Fibroblast of skin of scalp (primary cell): ENCODE results near the gene MFSD6.
"Not testable (repeated sequence)": the region's sequence is repeated elsewhere in the genome, so short reads cannot be mapped to it uniquely, and the experiment has no call there.

Source experiments
- DNase-seq: peaks from one replicate; pipeline ENCODE4 v3.0.0-alpha.2; 2013

MFSD6 gene

DNA sequence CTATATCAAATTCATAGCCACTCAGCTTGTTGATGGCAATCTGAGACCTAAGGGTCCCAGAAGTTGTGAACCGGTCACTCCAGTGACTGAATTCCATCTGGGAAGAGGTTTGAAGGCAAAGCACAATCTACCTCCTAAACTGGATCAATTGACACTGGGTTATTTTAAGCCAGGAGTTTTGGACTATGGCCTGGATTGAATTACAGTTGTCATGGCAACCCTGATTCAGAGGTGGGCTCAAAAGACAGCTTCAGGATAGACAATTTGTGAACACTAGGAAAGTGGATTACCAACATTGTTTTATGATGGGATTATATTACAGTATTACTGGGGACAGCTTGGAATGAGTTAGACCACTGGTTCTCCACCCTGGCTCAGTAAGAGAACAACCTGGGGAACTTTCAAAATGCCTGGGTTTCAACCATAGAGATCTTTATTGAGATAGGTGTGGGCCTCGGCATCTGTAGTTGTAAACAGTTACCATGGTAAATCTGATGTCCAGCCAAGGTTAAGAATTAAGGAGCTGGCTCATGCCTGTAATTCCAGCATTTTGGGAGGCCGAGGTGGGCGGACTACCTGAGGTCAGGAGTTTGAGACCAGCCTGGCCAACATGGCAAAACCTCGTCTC, 58.8 kb downstream of the MFSD6 start:
- DNase-seq: no peak

DNA sequence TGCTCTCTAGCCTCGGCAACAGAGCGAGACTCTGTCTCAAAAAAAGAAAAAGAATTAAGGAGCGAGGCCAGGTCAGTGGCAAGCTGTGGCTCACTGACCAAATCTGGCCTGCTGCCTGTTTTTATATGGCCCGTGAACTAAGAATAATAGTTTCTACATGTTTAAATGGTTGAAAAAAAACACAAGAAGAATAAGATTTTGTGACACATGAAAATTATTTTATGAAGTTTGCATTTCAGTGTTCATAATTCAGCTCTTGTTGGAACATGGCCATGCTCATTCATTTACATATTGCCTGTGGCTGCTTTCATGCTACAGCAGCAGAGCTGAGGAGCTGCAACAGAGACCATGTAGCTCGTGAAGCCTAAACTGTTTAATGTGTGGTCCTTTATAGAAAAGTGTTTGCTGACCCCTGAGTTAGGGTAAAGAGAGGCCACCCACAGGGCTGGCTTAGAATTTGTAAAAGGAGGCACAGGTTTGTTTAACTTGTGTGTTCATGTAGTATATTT, 59.5 kb downstream of the MFSD6 start:
- DNase-seq: peak; percentile 50

DNA sequence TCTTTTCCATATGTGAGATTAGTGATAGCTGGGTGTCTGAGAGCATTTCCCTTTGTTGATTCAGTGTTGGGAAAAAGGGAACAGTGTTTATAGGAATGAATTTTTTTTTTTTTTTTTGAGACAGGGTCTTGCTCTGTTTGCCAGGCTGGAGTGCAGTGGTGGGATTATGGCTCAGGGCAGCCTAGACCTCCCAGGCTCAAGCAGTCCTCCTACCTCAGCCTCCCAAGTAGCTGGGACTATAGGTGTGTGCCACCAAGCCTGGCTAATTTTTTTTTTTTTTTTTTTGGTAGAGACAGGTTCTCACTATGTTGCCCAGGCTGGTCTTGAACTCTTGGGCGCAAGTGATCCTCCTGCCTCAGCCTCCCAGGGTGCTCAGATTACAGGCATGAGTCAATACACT, 60.2 kb downstream of the MFSD6 start:
- not testable (repeated sequence) for DNase-seq

DNA sequence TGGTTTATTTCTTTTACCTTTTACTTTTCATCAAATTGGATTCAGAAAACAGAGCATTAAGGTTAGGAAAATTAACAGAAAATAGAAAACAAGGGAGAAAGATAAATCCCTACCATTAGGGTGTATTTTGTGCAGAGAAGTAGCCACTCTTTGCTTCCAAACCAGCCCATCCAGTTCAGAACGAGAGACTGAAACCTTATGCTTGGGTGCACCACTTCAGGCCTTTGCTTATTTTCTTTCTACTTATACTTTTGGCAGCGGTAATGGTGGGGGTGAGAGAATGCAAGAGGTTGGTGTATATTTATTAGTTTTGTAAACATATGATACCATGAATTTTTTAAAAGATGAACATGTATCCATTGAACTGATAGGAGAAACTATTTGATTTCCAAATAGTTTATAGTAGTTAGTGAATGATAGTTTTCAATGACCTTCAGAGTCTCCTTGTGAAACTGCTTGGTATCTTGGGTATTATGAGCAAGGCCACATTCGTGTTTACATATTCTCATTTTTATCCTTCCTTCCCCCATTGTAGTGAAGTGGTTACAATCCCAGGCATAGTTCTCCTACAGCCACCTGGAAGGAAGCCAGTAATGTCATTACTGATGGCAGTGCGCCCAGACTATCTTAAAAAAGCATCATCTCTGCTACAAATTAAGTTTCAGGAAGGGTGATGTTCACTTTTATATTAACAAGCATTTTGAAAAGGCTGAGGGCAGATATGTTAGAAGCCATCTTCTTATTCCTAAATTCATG, 60.8 kb downstream of the MFSD6 start:
- peak; percentile 97 for DNase-seq

DNA sequence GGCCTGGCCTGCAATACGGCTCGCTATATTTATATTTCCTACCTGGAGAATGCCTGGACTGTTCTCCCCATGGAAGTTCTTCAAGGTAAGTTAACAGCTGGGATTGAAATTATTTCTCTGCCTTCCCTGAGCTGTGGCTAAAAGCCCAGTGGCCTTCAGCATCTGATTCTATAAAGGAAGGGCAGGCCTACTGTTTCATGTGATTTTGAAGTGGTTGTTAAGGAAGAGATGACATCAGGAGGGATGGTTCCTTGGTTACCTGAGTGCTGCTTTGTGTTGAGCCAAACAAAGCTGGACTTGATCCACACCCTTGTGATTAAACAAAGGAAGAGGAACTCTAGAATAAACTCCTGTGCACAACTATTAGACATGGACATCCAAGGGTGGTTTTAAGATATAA, 61.6 kb downstream of the MFSD6 start:
- DNase-seq: peak; percentile 22

DNA sequence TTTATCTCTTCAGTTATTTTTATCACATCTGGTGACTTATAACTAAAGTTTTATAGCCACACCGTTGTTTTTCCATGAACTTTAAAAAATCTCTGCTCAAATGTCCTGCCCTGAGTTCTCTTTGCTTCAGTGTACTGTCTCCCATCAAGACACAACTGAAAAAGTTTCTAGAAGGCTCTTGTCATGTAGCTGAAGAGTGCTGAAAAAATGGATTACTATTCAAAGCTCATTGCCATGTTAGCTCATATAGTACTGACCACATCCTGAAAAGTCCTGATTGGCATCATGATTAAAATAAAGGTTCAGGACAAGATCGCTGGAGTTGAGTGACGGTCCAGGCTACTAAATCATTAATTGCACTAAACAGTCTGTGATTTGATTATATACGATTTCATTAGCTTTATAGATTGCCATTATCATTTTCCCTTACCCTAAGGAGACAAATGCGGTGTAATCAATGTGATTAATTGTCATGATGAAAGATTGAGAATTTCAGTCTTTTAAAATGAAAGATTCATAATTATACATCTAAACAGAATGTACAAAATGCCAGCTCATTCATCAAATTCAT, 62.2 kb downstream of the MFSD6 start:
- DNase-seq: no peak

DNA sequence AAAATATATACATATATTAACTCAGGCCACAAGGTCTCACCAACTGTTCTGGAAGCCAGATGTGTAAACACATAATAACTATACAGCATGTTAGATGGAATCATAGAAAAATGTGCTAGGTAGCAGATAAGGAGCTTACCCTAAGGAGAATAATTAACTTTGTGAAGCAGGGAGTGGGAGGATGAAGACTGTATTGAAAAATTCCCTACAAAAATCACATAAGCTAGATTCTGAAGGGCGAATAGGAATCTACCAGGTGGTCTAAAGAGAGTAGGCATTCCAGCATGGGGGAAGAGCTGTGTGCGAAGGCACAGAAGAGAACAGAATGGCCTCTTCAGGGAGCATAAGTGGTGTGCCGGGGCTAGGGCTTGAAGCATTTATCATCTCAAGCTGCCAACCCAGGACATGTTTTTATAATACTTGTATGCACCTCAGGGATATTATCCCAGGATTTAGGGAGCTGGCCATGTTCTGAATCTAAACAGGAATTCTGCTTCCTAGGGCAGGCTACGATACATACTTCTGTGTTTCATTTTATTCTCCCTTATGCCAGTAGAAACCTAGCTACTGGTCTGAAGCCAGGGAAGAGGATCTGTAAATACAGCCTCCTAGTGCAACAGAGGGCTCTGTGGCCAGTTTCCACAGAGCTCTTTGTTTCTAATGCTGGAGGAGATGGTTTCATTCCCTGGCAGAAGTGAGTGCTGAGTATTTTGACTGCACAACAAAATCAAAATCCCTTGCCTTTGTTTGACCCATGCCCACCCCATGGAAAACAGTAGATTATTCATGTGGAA, 69.7 kb downstream of the MFSD6 start:
- no peak for DNase-seq

DNA sequence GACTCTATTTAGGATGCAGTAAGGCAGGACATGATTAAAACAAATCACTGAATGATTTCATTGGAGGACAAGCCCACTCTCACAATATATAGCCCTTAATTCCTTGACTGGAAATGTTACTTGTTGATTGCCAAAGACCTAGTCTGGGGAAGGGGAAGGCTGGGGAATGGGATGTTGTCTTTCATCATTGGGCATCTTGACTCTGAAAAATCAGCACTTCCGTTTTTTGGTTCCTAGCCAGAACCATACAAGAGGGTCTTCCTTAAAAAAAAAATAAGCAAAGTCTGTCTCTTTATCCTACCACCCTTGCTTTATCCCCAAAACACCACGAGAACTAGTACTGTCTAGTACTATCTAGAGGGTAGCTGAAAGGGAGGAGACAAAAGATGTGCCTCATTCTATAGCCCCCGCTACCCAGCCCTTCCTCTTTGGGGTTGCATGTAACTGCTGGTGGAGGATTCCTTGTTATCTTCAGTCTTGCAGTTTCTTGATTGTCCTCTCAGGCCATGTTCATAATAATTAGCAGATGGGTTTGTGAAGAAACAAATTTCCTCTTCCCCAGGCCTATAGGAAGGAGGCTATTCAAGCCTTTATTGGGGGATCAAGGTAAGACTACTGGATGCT, 70.5 kb downstream of the MFSD6 start:
- no peak for DNase-seq

DNA sequence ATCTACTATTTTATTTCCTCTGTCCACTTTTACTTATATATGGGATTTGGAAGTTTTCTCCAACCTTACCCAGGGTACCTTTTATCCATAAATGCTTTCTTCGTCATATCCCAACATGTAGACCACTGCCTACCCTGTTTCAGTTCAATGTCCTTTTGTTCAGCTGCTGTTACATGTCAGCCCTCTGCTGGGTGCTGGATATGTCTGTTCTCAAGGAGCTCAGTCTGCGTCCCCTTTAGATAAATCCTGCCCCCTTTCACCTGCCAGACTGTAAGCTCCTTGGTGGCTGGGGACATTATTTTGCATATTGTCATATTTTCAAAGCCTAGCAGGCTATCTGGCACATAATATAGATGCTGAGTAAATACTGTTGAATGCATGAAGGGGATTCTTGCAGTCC, 73.2 kb downstream of the MFSD6 start:
- no peak for DNase-seq

DNA sequence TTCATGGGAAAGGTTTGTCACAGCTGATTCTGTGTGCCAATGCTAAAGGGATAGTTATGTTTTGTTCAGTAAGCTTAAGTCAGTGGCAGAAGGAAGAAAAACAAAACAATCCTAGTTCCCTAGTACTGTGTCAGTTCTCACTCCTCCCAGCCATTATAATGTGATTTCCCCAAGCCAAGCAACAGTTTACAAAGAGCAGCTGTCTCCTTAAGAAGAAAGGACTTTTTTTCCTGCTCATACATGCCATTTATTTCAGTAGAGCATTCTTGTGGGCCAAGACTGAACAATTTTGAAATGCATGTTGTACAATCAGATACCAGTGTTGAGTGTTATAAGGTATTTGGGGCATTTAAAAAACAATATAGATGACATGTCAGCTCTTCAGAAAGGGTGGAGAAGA, 74.3 kb downstream of the MFSD6 start:
- peak; percentile 26 for DNase-seq

DNA sequence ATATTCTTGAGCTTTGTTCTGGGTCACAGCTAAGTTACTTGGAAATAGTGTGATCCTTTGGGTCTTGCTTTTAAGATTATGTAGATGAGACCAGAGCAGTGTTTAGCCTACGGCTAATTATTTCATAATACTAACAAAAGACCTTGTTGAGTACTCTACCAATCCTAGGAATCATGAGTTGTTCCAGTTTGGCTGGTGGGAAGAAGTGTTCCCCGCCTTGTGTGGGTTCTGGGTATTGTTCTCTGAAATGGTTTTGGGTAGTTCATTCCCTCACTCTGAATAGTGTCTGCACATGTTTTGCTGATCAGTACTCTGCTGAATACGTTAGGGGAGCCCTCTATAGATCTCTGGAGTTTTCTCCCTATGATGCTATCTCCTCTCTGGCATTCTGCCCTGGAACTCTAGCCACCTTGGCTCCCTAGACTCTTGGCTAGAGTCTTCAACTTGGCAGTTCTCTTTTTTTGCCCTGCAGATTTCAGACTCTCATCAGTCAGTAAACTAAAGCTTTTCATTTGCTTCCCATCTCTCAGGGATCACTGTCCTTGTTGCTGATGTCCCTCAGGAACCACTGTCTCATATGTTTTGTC, 78.0 kb downstream of the MFSD6 start:
- no peak for DNase-seq

DNA sequence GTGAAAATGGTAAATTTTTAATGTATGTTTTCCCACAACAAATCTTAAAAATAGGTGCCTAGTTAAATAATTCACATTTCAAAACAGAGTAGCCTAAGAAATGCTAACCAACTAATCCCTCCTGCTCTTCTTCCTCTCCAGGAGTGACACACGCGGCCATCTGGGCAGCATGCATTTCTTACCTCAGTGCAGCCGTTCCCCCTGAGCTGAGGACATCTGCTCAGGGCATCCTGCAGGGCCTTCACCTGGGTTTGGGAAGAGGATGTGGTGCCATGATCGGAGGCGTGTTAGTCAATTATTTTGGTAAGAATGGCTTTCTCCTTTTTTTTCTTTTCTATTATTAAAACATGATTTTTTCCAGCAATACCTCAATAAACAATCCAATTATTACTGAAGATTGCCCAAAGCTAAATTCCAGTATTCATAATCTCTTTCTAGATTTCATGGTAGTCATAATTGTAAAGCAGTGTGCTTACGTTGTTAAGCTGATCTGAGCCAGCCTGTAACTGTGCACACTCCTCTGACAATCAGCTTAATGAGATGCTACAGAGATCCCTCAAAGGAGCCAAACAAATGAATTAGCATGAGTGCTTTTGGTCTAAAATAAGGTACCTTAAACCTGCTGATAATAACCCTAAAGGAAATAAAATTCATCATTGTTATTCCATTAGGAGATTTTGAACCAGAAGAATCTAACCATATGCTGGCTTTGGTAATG, 80.5 kb downstream of the MFSD6 start:
- DNase-seq: no peak

DNA sequence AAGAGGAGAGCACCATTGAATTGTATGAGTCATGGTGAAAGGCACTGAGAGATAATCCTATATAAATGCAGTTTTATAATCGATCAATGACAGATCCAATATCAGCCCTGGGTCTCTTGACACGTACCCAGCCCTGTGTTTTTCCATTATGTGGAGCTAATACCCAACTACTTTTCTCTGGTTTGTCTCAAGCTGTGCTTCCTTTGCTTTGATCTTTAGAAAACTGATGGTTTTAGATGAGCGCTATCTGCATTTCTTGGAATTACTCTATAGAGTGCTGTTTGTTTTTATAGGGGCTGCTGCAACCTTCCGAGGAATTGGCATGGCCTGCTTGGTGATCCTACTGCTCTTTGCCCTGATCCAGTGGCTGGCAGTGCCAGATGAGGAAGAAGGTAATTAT, 81.3 kb downstream of the MFSD6 start:
- DNase-seq: no peak

DNA sequence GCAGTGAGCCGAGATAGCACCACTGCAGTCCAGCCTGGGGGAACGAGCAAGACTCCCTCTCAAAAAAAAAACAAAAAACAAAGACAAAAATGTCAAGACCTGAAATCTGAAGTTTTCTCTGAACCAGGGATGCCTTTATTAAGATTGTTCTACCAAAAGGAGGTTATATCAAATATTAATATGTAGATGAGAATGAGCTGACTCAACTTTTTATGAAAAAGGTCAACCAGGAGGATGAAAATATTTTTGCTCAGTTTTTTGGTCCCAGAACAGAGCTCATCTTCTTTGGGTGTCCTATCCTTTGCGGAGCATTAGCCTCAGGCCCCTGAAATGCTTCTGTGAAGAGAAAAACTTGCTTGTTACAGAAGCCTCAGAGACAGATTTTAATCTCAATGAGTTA, 82.3 kb downstream of the MFSD6 start:
- DNase-seq: no peak

DNA sequence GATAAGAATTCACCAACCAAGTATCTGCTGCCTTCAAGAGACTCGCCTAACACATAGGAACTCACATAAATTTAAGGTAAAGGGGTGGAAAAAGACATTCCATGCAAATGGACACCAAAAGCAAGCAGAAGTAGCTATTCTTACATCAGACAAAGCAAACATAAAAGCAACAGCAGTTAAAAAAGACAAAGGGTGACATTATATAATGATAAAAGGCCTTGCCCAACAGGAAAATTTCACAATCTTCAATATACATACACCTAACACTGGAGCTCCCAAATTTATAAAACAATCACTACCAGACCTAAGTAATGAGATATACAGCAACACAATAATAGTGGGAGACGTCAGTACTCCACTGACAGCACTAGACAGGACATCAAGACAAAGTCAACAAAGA, 84.9 kb downstream of the MFSD6 start:
- DNase-seq: no peak

DNA sequence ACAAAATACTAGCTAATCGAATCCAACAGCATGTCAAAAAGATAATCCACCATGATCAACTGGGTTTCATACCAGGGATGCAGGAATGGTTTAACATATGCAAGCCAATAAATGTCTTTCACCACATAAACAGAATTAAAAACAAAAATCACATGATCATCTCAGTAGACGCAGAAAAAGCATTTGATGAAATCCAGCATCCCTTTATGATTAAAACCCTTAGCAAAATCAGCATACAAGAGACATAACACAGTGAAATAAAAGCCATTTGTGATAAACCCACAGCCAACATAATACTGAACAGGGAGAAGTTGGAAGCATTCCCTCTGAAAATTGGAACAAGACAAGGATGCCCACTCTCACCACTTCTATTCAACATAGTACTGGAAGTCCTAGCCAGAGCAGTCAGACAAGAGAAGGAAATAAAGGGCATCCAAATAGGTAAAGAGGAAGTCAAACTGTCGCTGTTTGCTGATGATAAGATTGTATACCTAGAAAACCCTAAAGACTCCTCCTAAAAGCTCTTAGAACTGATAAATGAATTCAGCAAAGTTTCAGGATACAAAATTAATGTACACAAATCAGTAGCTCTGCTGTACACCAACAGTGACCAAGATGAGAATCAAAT, 86.6 kb downstream of the MFSD6 start:
- not testable (repeated sequence) for DNase-seq

DNA sequence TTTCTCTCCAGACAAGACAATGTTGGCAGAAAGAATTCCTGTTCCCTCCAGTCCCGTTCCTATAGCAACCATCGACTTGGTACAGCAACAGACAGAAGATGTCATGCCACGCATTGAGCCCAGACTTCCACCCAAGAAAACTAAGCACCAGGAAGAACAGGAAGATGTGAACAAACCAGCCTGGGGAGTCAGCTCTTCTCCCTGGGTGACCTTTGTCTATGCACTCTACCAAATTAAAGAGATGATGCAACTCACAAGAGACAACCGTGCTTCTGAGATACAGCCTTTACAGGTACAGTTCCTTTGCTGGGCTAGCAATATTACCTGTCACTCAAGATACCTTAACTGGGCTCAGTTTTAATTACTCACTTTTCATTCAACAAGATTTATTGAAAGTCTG, 89.3 kb downstream of the MFSD6 start:
- DNase-seq: peak; percentile 30

DNA sequence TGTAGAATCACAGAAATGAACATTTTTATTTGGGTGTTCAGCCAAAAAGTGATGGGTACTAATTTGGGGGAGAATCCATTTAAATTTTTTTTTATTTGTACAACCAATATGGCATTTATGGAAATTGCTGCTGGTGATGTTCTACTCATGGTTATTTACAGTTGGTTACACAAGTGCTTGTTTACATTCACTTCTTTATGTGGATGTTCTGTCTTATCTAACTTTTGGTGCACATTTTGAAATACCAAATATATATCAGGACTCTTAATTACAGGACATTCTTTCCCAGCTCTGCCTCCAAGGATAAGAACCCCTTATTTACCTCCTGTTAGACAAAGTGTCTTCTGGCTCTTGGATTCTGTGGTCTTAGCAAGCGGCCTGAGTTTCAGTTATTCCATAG, 91.1 kb downstream of the MFSD6 start:
- no peak for DNase-seq

DNA sequence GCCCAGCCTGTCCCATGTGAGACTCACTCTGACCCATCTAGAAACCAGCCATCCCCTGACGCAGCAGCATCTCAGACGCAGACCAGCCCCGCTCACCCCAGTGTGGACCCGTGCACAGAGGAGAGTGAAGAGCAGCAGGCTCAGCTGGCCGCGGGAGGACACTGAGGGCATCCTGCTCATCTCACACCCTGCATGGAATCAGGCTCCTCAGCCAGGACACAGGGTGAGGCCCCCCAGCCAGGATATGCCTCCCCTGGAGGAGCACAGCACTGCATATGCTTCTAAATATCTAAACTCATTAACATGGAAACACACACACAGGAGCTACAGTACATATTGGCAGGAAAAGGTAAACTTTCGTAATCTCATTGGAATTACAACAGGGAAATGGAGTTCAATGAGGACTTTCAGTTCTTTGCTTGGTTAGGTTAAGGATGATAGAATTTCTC, 91.9 kb downstream of the MFSD6 start:
- no peak for DNase-seq

DNA sequence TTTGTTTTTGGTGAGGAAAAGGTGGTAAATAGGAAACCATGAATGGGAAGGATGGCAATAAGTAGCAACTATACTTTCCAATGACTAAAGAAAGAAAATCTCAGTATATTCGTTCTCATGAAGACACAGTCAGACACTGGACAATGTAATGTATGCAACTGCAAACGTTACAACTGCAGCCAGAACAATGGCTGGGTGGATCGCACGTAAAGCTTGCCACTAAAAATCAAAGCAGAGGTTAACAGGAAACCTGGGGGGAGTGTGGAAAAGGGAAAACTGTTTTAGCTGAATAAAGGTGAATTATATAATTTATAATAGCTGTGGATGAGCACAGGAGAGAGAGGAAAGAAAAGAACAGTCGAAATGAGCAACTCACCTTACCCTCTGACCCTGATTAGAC, 93.1 kb downstream of the MFSD6 start:
- no peak for DNase-seq
